OCI-LY1 (cell line): ENCODE measurements around the gene PCBP2.

Experiments
- H2AFZ ChIP-seq: fragments of 200-600 bp; sonication (generic), shearing (Covaris generic); 2 replicates; pipeline ENCODE4 v1.6.0; 2014; ENCODE audit warnings: antibody characterized with exemption, mild to moderate bottlenecking, low read length
- H3F3A ChIP-seq: fragments of 200-600 bp; sonication (generic), shearing (Covaris generic); 2 replicates; pipeline ENCODE4 v1.6.0; 2014; ENCODE audit warnings: mild to moderate bottlenecking, antibody characterized with exemption, low read length, moderate library complexity; ENCODE audit not compliant: insufficient read depth
- H3K27ac ChIP-seq: fragments of 200-600 bp; sonication (generic); 2 replicates; pipeline ENCODE4 v1.5.1; 2014; ENCODE audit warnings: low read length, mixed run types, mild to moderate bottlenecking, low read depth; ENCODE audit not compliant: poor library complexity, severe bottlenecking
- H3K27me3 ChIP-seq: fragments of 200-600 bp; sonication (generic); 2 replicates; pipeline ENCODE4 v1.6.0; 2014; ENCODE audit warnings: antibody characterized with exemption, mild to moderate bottlenecking, low read length, moderate library complexity; ENCODE audit not compliant: insufficient read depth
- H3K36me3 ChIP-seq: fragments of 200-600 bp; sonication (generic); 2 replicates; pipeline ENCODE4 v1.6.1; 2014; ENCODE audit warnings: mild to moderate bottlenecking, antibody characterized with exemption, low read length, moderate library complexity, mixed read lengths; ENCODE audit not compliant: insufficient read depth
- H3K4me1 ChIP-seq: fragments of 200-600 bp; sonication (generic); 2 replicates; pipeline ENCODE4 v1.5.1; 2014; ENCODE audit warnings: mild to moderate bottlenecking, low read length, moderate library complexity; ENCODE audit not compliant: insufficient read depth, severe bottlenecking
- H3K4me2 ChIP-seq: fragments of 200-600 bp; sonication (generic), shearing (Covaris generic); 2 replicates; pipeline ENCODE4 v1.6.1; 2014; ENCODE audit warnings: low read length
- H3K4me3 ChIP-seq: fragments of 200-600 bp; sonication (generic); 2 replicates; pipeline ENCODE4 v1.5.1; 2014; ENCODE audit warnings: low read length, low read depth, mild to moderate bottlenecking, mixed read lengths; ENCODE audit not compliant: poor library complexity, severe bottlenecking
- H3K79me2 ChIP-seq: fragments of 200-600 bp; shearing (Covaris generic); 2 replicates; pipeline ENCODE4 v1.6.1; 2016; ENCODE audit warnings: mixed run types, low read length, mixed read lengths; ENCODE audit not compliant: insufficient read depth
- H3K9ac ChIP-seq: fragments of 200-600 bp; sonication (generic), shearing (Covaris generic); 2 replicates; pipeline ENCODE4 v1.6.1; 2014; ENCODE audit warnings: mild to moderate bottlenecking, low read length, mixed read lengths
- H3K9me2 ChIP-seq: fragments of 200-600 bp; sonication (generic), shearing (Covaris generic); 2 replicates; pipeline ENCODE4 v1.6.1; 2014; ENCODE audit warnings: low read depth, mild to moderate bottlenecking, low read length, mixed read lengths
- H3K9me3 ChIP-seq: fragments of 200-600 bp; shearing (Covaris generic); 2 replicates; pipeline ENCODE4 v1.6.1; 2014; ENCODE audit warnings: low read length, mixed read lengths
- H4K20me1 ChIP-seq: fragments of 200-600 bp; sonication (generic), shearing (Covaris generic); 2 replicates; pipeline ENCODE4 v1.6.0; 2016; ENCODE audit warnings: mild to moderate bottlenecking, low read length; ENCODE audit not compliant: insufficient read depth
- CTCF ChIP-seq: fragments of 200-600 bp; sonication (generic), shearing (Covaris generic); IDR thresholded peaks from 2 replicates; pipeline ENCODE4 v1.5.1; 2017; ENCODE audit warnings: mild to moderate bottlenecking, antibody characterized with exemption, low read length, moderate library complexity, mixed read lengths
- EZH2 ChIP-seq: fragments of 200-600 bp; sonication (generic), shearing (Covaris generic); IDR thresholded peaks from 2 replicates; pipeline ENCODE4 v1.8.0; 2017; ENCODE audit warnings: borderline replicate concordance, mixed run types, mild to moderate bottlenecking, antibody characterized with exemption, low read length, moderate library complexity, mixed read lengths

Gene PCBP2

DNA sequence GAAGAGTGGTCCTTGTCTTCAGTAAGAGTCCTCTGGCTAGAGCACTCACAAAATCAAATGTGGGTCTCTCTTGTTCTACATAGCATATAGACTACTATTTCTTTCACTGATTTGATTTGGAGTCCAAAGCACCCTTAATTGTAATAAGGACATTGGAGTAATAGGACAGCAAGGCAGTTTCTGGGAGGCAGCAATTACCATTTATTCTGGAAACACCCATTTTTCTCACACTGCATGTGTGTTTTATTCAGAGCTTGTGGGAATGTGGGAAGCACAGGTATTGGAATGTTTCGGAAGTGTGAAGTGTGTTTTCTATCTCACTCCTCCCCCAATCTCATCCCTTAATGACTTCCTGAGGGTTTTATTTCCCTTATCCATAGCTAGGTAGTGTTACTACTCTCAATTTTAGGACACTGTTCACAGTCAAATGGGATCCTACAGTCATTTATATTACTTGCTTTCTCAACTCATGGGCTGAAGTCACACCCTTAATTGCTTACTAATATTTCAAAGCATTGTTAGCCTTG is 20.2 kb downstream of the PCBP2 start:
- no peaks in the 10 kb centered on the region for H3K9me3 ChIP-seq
- no peak overlapping the region for H3K9ac ChIP-seq
- no peak overlapping the region for H2AFZ ChIP-seq
- no peaks in the 10 kb centered on the region for H3K9me2 ChIP-seq
- no peak overlapping the region for H3K4me3 ChIP-seq
- H3K4me1 ChIP-seq = no peaks in the 10 kb centered on the region
- 0 out of 2 replicates have a peak, but pooled peaks cover 4% of the 10 kb centered on the region for H3F3A ChIP-seq
- H3K27me3 ChIP-seq = no peaks in the 10 kb centered on the region
- H3K4me2 ChIP-seq = no peak overlapping the region
- no peak overlapping the region for H3K27ac ChIP-seq
- 0 out of 2 replicates have a peak, but pooled peaks cover 2% of the 10 kb centered on the region for H3K79me2 ChIP-seq
- no peaks in the 10 kb centered on the region for H4K20me1 ChIP-seq
- peaks cover 98% of the 10 kb centered on the region for H3K36me3 ChIP-seq
- TF ChIP-seq EZH2 = no peak
- no peak for TF ChIP-seq CTCF

DNA sequence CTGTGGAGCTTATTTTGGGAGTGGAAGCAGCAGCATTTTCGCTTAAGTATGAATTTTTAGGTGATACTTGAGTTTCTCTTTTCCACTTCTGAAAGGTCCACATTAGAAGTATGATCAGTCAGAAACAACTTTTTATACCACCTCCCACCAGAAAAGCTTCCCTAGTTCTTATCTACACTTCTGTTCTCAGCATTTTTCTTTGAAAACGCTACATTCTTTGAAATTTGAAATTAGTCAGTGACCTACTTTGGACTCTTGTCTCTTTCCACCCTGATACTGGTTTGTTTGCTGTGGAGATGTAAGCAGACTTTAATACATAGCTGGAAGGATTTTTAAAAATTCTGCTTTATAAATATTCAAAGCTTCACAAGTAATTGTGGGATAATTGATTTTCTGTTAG is 22.2 kb downstream of the PCBP2 start:
- H3K27me3 ChIP-seq = no peaks in the 10 kb centered on the region
- no peaks in the 10 kb centered on the region for H3K9me2 ChIP-seq
- no peak overlapping the region for H3K4me3 ChIP-seq
- H3K27ac ChIP-seq = no peak overlapping the region
- no peak overlapping the region for H3K4me2 ChIP-seq
- no peak overlapping the region for H3K9ac ChIP-seq
- 0 out of 2 replicates have a peak, but pooled peaks cover 4% of the 10 kb centered on the region for H3F3A ChIP-seq
- TF ChIP-seq CTCF (no peak), EZH2 (no peak)
- H4K20me1 ChIP-seq = no peaks in the 10 kb centered on the region
- H3K79me2 ChIP-seq = 0 out of 2 replicates have a peak, but pooled peaks cover 2% of the 10 kb centered on the region
- H3K4me1 ChIP-seq = no peaks in the 10 kb centered on the region
- peaks cover 98% of the 10 kb centered on the region for H3K36me3 ChIP-seq
- no peak overlapping the region for H2AFZ ChIP-seq
- no peaks in the 10 kb centered on the region for H3K9me3 ChIP-seq

DNA sequence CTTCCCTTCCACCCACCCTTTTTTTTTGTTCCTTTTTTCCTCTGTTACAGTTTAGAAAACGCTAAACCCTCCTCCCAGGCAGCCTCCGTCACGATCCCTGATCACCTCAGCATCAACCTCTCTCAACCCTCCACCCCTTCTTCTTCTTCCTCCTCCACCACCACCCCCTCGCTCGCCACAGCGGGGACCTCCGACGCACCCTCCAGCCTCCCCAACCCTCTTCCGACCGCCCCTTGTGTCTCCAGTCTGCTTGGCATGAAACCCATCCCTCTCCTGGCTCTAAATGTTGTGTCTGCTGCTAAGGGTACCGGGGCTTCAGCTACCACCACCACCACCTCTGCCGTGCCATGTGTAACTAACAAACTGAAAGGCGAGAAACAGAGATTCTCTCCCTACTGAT is 22.9 kb downstream of the PCBP2 start:
- no peaks in the 10 kb centered on the region for H3K4me1 ChIP-seq
- no peaks in the 10 kb centered on the region for H3K9me3 ChIP-seq
- 0 out of 2 replicates have a peak, but pooled peaks cover 4% of the 10 kb centered on the region for H3F3A ChIP-seq
- no peak overlapping the region for H2AFZ ChIP-seq
- H3K79me2 ChIP-seq = 0 out of 2 replicates have a peak, but pooled peaks cover 2% of the 10 kb centered on the region
- H3K27ac ChIP-seq = no peak overlapping the region
- no peaks in the 10 kb centered on the region for H4K20me1 ChIP-seq
- H3K36me3 ChIP-seq = peaks cover 98% of the 10 kb centered on the region
- no peak overlapping the region for H3K9ac ChIP-seq
- TF ChIP-seq CTCF = no peak
- no peak for TF ChIP-seq EZH2
- H3K9me2 ChIP-seq = no peaks in the 10 kb centered on the region
- no peaks in the 10 kb centered on the region for H3K27me3 ChIP-seq
- H3K4me3 ChIP-seq = no peak overlapping the region
- no peak overlapping the region for H3K4me2 ChIP-seq
